Right lobe of liver (tissue), 4 donors: ENCODE measurements around the gene TRAF4.

ENCODE experiments used
- CTCF ChIP-seq, 4 donors: fragments of 200-600 bp in 3 of 4; fragments of 450-650 bp in 1 of 4; IDR thresholded peaks; one replicate each; pipeline versions ENCODE4 v1.5.1 to v1.8.0; 2016 to 2022; ENCODE audit warnings: antibody characterized with exemption in 4 of 4, mild to moderate bottlenecking in 2 of 4
- POLR2A ChIP-seq: fragments of 450-650 bp; IDR thresholded peaks from one replicate; pipeline ENCODE4 v1.6.1; 2017; ENCODE audit warnings: antibody characterized with exemption, mild to moderate bottlenecking
- donor health status: DM: no; HTN: no; CAD: no.
- donor health status: DM: no; HTN: no; CAD: no.
- donor health status: DM: no; HTN: yes; CAD: no.

- TF ChIP-seq POLR2A = no peak
- peak; percentile 99 to 100 (median 100) for TF ChIP-seq CTCF (IDR thresholded peaks at IDR 0.05)
Measured at GRCh38 chr17:28750178-28751047, 6.6 kb downstream of the TRAF4 start.
